Ovary (tissue), 3 donors: ENCODE data around the gene RNFT2.

Experiments used
- CTCF ChIP-seq, 3 donors: fragments of 450-650 bp in 2 of 3; fragments of 200-600 bp in 1 of 3; IDR thresholded peaks; one replicate each; pipeline versions ENCODE4 v1.5.1 to v1.8.0; 2016 to 2022; ENCODE audit warnings: antibody characterized with exemption in 3 of 3, mild to moderate bottlenecking in 1 of 3
- EP300 ChIP-seq: sonication (generic); formaldehyde crosslinking; IDR thresholded peaks from one replicate; pipeline ENCODE4 v1.6.1; 2017; ENCODE audit warnings: antibody characterized with exemption
- donor health status: DM: no; HTN: no; CAD: no.

DNA sequence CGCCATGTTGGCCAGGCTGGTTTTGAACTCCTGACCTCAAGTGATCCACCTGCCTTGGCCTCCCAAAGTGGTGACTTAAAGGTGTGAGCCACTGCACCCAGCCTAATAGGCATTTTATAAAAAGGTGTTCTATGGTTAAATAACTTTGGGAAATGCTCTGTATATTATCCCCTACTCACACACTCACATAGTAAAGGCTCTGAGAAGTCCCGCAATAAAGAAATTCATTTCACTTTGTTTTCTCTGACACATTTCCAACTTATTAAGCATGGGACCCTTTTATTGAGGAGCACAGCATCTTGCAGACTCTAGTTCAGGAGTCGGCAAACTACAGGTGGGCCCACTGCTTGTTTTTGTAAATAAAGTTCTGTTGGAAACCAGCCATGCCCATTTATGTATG, 63.9 kb downstream of the RNFT2 start:
- no peak for TF ChIP-seq CTCF (IDR thresholded peaks at IDR 0.05)
- TF ChIP-seq EP300 = no peak
